NCI-H345 treated with DMSO at 0.1 percent for 48 hours (cell line): ENCODE measurements around the gene GTF2IRD1.
"Not testable (repeated sequence)": the region's sequence is repeated elsewhere in the genome, so short reads cannot be mapped to it uniquely, and the experiment has no call there.

ENCODE experiments used
- DNase-seq: peaks from one replicate; lab custom pipeline; 2025; ENCODE audit not compliant: unreplicated experiment; lab: John Stamatoyannopoulos, UW

The GTF2IRD1 gene

DNA sequence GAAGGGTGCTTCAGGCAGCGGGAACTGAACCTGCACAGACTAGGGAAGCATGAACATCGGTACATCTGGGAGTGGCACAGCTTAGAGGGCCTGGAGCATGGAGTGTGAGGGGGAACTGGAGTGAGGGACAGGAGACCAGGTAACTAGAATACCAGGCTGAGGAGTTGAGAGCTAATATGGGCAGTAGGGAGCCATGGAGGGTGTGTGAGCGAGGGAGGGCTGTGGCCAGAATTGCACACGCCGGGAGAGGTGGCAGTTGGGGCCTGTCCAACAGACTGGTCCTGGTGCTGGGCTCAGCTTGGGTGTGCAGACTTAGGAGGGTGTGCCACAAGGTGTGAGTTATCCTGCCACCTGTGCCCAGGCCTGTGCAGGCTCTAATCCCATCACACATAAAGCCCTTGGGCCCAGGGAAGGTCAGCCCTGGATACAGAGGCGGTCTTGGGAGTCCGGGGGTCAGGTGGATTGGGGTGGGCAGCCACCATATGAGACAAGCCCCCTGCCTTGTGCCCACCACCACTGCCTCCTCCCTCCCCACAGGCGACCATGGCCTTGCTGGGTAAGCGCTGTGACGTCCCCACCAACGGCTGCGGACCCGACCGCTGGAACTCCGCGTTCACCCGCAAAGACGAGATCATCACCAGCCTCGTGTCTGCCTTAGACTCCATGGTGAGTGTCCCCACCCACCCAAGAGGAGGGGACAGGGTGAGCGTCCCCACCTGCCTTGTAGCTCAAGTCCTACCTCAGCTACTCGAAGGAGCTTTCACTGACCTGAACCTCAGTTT lies 54.0 kb downstream of the GTF2IRD1 start:
- DNase-seq, result no peak

DNA sequence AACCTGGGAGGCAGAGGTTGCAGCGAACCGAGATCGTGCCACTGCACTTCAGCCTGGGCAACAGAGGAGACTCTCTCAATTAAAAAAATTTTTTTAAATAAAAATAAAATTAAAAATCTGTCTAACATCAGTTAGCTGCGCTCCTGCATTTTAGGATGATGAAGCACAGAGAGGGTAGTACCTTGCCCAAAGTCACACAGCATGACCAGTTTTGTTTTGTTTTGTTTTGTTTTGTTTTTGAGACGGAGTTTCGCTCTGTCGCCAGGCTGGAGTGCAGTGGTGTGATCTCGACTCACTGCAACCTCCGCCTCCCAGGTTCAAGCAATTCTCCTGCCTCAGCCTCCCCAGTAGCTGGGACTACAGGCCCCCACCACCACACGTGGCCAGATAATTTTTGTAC lies 55.7 kb downstream of the GTF2IRD1 start:
- not testable (repeated sequence) for DNase-seq

DNA sequence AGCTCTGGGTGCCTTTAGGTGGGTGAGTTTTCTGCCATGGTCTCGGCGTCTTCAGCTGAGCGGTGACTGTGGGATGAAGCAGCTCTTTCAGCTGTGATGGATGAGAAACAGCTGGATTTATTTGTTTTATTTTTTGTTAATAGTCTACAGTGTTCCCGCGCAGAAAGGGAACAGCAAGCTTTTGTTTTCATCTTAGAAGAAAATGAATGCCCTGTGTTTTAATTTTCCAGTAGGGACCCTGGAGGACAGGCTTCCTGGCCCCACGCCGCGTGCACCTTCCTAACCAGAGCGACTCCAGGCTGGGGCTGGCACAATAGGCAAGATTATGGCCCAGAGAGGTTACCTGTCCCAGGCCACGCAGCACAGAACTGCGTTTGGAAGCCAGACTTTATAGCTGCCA lies 57.6 kb downstream of the GTF2IRD1 start:
- no peak for DNase-seq

- DNase-seq, result no peak
These were observed 59.1 kb downstream of the GTF2IRD1 start for GRCh38 chr7:74512762-74513161.

DNA sequence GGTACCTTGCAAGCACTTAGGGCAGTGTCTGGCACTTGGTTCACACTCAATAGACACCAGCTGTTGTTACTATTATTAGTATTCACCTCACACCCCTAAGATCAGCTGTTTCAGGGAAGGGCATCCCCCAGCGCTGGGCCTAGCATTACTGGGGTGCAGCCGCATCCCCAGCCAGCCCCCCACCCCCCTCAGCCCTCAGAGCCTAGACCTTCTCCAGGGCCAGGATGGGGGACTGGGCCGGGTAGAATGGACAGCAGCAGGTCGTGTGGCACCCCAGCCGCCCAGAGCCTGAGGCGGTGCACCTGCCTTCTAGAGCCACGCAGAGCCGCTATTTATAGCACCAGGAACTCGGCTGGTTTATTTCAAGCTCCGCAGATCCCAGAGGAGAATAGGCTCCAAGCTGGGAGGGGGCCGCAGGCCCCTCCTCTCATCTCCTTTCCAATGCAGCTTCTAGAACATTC lies 60.5 kb downstream of the GTF2IRD1 start:
- DNase-seq, result peak; percentile 76

DNA sequence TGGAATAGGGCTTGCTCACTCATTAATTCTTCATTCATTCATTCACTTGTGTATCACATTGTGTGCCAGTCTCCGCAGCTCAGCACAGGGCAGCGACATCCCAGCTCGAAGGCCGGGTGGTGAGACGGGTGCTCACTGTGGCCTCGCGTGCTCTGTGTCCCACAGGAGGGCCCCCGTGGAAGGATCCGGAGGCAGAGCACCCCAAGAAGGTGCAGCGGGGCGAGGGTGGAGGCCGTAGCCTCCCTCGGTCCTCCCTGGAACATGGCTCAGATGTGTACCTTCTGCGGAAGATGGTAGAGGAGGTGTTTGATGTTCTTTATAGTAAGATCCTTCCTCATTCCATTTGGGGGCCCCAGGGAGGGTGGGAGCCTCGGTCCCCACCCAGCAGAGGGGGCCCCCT lies 61.6 kb downstream of the GTF2IRD1 start:
- DNase-seq, result no peak

GRCh38 chr7:74516214-74516613 lies 62.5 kb downstream of the GTF2IRD1 start:
- no peak for DNase-seq

- no peak for DNase-seq
These were observed 64.3 kb downstream of the GTF2IRD1 start for GRCh38 chr7:74518041-74518440.

DNA sequence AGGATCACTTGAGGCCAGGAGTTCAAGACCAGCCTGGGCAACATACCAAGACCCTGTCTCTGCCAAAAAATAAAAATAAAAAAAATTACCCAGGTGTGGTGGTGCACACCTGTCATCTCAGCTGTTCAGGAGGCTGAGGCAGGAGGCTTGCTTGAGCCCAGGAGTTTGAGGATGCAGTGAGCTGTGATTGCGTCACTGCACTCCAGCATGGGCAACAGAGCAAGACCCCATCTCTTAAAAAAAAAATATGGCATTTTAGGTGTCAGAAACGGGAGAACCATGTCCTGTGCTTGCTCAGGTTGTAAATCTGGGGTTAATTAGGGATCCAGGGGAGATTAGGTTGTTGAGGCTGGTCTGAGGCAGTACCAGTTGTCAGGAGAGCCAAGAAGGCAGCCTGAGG lies 64.9 kb downstream of the GTF2IRD1 start:
- DNase-seq, result no peak

DNA sequence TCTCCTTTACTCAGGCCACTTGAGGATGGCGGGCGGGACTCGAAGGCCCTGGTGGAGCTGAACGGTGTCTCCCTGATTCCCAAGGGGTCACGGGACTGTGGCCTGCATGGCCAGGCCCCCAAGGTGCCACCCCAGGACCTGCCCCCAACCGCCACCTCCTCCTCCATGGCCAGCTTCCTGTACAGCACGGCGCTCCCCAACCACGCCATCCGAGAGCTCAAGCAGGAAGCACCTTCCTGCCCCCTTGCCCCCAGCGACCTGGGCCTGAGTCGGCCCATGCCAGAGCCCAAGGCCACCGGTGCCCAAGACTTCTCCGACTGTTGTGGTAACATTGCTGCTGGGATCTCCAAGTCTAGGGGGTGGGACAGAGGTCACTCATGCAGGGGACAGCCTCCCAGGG lies 65.7 kb downstream of the GTF2IRD1 start:
- no peak for DNase-seq

GRCh38 chr7:74521855-74522254 lies 68.1 kb downstream of the GTF2IRD1 start:
- DNase-seq, result no peak

DNA sequence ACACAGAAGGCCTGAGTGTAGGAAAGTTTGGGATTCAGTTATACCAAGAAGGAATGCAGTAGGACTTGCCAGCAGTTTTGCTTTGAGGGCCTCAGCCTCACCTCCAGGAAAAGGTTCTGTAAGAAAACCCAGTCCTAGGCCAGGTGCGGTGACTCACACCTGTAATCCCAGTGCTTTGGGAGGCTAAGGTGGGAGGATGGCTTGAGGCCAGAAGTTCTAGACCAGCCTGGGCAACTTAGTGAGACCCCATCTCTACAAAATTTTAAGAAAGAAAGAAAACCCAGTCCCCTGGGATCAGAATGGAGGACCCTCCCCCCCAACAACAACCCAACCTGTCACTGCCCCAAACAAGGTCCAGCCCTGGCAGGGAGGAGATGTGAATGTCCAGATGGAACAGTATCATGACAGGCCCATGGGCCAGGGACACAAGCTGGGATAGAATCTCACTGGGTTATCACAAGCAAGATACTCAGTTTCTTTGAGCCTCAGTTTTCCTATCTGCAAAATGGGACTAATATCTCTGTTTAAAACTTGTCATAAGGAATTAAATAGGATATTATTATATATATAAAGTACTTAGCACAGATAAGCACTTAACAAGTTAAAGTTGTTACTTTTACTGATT lies 68.7 kb downstream of the GTF2IRD1 start:
- no peak for DNase-seq

DNA sequence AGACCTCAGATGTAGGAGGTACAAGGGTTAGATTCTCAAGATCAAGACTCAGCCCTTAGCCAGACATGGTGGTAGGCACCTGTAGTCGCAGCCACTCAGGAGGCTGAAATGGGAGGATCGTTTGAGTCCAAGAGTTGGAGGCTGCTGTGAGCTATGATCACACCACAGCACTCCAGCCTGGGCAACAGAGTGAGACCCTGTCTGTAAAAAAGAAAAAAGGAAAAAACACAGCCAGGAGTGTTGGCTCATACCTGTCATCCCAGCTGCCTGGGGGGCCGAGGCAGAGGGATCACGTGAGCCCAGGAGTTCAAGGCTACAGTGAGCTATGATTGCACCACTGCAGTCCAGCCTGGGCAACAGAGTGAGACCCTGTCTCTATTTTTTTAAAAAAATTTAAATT lies 69.3 kb downstream of the GTF2IRD1 start:
- no peak for DNase-seq

DNA sequence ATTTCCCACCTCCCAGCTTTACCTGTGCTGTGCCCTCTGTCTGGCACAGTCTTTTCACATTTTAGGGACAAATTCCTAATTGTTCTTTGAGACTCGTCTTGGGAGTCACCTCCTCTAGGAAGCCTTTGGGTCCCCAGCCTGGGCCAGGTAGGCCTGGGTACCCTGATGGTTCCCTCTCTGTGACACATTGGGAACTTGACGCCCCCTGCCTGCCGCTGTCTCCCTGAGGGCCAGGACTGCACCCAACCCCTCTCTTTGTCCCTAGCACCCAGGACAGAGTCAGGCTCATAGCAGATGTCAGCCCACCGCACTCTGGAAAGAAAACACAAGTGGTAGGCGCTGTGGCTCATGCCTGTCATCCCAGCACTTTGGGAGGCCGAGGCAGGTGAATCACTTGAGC lies 71.4 kb downstream of the GTF2IRD1 start:
- DNase-seq, result no peak

DNA sequence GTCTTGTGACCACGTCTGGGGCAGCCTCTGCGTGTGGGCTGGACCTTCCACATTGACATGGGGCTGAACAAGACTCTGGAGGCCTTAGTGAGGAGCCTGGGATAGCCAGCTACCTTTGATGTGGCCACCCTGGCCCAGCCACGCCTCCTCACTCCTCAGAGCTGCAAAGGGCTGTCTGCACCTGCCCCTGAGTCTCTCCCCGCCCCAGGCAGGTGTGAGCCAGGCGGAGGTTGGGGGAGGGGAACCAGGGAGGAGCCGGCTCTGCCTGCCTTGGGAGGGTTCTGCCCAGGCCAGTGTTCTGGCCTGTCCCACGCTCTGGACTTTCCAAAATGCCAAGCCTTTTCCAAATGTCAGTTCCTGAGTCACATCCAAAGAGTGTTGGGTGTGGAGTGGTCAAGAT lies 72.2 kb downstream of the GTF2IRD1 start:
- peak; percentile 66 for DNase-seq

- DNase-seq, result no peak
These were observed 73.1 kb downstream of the GTF2IRD1 start for GRCh38 chr7:74526780-74527179.

GRCh38 chr7:74527842-74528241 lies 74.1 kb downstream of the GTF2IRD1 start:
- DNase-seq, result no peak

- not testable (repeated sequence) for DNase-seq
These were observed 75.1 kb downstream of the GTF2IRD1 start for GRCh38 chr7:74528773-74529172.

DNA sequence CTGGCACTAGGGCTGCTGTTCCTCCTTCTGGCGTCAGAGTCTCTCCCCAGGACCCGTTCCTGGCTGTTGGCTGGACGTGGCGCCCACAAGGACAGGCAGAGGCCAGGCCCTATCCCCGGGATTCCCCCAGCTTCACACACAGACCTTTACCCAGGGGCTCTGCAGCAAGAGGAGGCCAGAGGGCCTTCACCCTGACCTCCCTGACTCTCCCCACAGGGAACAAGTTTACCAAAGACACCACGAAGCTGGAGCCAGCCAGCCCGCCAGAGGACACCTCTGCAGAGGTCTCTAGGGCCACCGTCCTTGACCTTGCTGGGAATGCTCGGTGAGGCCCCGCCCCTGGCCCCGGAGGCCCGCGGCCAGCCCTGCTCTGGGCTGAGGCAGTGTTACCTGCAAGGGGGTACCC lies 82.2 kb downstream of the GTF2IRD1 start:
- no peak for DNase-seq

DNA sequence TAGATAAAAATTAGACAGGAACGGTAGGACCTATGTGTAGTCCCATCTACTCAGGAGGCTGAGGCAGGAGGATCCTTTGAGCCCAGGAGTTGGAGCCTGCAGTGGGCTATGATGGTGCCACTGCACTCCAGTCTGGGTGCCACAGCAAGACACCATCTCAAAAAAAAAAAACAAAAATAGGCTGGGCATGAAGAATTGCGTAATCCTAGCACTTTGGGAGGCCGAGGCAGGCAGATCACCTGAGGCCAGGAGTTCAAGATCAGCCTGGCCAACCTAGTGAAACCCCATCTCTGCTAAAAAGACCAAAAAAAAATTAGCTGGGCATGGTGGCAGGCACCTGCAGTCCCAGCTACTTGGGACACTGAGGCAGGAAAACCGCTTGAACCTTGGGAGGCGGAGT lies 88.2 kb downstream of the GTF2IRD1 start:
- not testable (repeated sequence) for DNase-seq

DNA sequence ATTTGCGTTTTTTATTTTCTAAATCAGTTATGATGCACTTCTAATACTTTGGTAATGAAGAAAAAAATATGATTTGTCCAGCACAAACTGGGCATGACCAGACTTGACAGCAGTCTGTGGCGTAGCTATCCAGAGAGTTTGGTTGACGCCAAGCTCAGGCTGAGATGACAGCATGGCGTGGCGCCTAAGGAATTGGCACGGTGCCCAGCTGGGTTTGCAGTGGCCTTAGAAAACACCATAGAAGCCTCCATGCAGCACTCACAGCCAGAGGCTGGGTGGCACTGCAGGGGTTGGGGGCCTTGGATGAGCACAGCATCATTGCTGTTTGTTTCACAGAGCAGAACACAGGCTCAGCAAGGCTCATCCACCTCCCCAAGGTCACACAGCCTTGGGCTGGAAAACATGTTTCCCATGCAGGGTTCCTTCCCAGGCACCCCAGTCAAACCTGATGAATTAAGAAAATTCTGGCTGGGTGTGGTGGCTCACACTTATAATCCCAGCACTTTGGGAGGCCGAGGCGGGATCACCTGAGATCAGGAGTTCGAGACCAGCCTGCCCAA lies 88.9 kb downstream of the GTF2IRD1 start:
- DNase-seq, result peak; percentile 95

DNA sequence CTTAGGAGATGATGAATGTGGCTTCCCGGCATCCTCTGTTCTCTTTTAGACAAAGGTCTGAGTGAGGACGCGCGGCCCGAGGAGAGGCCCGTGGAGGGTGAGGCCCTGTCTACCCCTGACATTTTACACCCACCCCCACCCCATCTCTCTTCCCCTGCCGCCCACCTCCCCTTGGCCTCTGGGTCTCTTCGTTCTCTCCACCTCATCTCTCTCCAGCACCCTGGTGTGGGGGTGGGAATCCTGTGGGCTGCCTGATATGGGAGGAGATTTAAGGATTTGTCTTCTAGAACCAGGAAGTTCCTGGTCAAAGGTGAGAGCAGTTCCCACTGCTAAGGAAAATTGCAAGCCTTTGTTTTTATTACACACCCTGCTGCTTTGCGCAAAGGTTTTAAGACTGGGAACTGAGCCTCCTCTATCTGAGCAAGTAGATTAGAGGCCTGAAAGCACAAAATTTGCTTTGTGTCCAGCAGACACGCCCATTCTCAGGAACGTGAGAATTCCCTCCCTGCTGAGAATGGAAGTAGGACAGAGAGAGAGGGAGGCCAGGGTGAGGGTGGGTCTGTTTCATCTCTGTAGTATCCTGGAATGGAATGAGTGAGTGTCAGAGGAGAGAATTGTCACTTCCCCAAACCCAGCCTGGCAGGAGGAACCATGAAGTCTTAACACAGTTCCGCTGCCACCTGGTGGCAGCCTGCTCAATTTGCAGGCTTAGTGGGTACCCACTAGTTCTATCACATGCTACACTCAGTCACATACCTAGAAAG lies 91.2 kb downstream of the GTF2IRD1 start:
- DNase-seq, result no peak
